Hepatocyte (in vitro differentiated cells): ENCODE measurements around the gene STIP1. TPM values are rescaled to one million over a fixed set of nuclear protein-coding genes. Genes with fewer than 3 reads are reported as not detected.

ENCODE experiments used
- DNase-seq: peaks from one replicate; pipeline ENCODE4 v3.0.0-alpha.2; 2016; ENCODE audit warnings: low spot score
- H2AFZ ChIP-seq: fragments of 200-600 bp; sonication (generic); 2 replicates; pipeline ENCODE4 v1.6.0; 2016; ENCODE audit warnings: antibody characterized with exemption, mild to moderate bottlenecking
- H3K27ac ChIP-seq: fragments of 200-600 bp; sonication (generic); 2 replicates; pipeline ENCODE4 v1.5.1; 2016; ENCODE audit warnings: mild to moderate bottlenecking
- H3K27me3 ChIP-seq: fragments of 200-600 bp; sonication (generic); 2 replicates; pipeline ENCODE4 v1.6.1; 2016
- H3K36me3 ChIP-seq: fragments of 200-600 bp; sonication (generic); replicated peaks from 2 replicates; pipeline ENCODE4 v1.5.1; 2016; ENCODE audit warnings: low read depth; ENCODE audit not compliant: insufficient read depth
- H3K4me1 ChIP-seq: fragments of 200-600 bp; sonication (generic); 2 replicates; pipeline ENCODE4 v1.5.1; 2016; ENCODE audit warnings: mild to moderate bottlenecking, moderate library complexity; ENCODE audit not compliant: insufficient read depth
- H3K4me2 ChIP-seq: fragments of 200-600 bp; sonication (generic); 2 replicates; pipeline ENCODE4 v1.6.0; 2016
- H3K4me3 ChIP-seq: fragments of 200-600 bp; sonication (generic); 2 replicates; pipeline ENCODE4 v1.5.1; 2016; ENCODE audit warnings: mild to moderate bottlenecking
- H3K79me2 ChIP-seq: fragments of 200-600 bp; sonication (generic); 2 replicates; pipeline ENCODE4 v1.6.0; 2017; ENCODE audit warnings: mild to moderate bottlenecking
- H3K9me2 ChIP-seq: fragments of 200-600 bp; sonication (generic); replicated peaks from 2 replicates; pipeline ENCODE4 v1.6.0; 2017; ENCODE audit warnings: mild to moderate bottlenecking; ENCODE audit not compliant: insufficient read depth
- H3K9me3 ChIP-seq: fragments of 200-600 bp; sonication (generic); 2 replicates; pipeline ENCODE4 v1.5.1; 2016; ENCODE audit warnings: low read depth, mild to moderate bottlenecking
- H4K20me1 ChIP-seq: fragments of 200-600 bp; sonication (generic); 2 replicates; pipeline ENCODE4 v1.6.0; 2016; ENCODE audit warnings: mild to moderate bottlenecking; ENCODE audit not compliant: insufficient read depth, poor library complexity, severe bottlenecking
- EZH2 ChIP-seq: fragments of 200-600 bp; sonication (generic); IDR thresholded peaks from 2 replicates; pipeline ENCODE4 v1.6.1; 2016; ENCODE audit warnings: antibody characterized with exemption, mild to moderate bottlenecking, borderline replicate concordance
- EZH2phosphoT487 ChIP-seq: fragments of 200-600 bp; sonication (generic); IDR thresholded peaks from one replicate; pipeline ENCODE4 v1.6.1; 2018; ENCODE audit warnings: antibody characterized with exemption, mild to moderate bottlenecking, low read depth, moderate library complexity; ENCODE audit not compliant: unreplicated experiment, severe bottlenecking
- WGBS: methylation state at CpG from one replicate; pipeline ENCODE4 v1.1.6; 2016; ENCODE audit warnings: low lambda C conversion rate; ENCODE audit errors: missing lambda C conversion rate; 5-methylcytosine and 5-hydroxymethylcytosine counted together
- polyA plus RNA-seq: library from polyadenylated mRNA; unstranded; fragments of >200 nt; fragmentation: Nextera tagmentation; extraction: Ambion mirVana; gene quantifications from 2 replicates; pipeline ENCODE4 v1.2.1, GENCODE V29; 2016
- total RNA-seq: library from RNA; depleted of rRNA; stranded (reverse); fragments of >200 nt; gene quantifications from 2 replicates; pipeline ENCODE4 v1.2.3, GENCODE V29; 2014
- TF ChIP-seq, protein P1 (sequence below): fragments of 200-600 bp; sonication (generic); IDR thresholded peaks from 2 replicates; pipeline ENCODE4 v1.5.1; 2016; ENCODE audit warnings: antibody characterized with exemption, mild to moderate bottlenecking; ENCODE audit not compliant: poor library complexity

The STIP1 gene
- total and polyA plus RNA-seq, 2 experiments from 2014 or later = 113 to 131 TPM

DNA sequence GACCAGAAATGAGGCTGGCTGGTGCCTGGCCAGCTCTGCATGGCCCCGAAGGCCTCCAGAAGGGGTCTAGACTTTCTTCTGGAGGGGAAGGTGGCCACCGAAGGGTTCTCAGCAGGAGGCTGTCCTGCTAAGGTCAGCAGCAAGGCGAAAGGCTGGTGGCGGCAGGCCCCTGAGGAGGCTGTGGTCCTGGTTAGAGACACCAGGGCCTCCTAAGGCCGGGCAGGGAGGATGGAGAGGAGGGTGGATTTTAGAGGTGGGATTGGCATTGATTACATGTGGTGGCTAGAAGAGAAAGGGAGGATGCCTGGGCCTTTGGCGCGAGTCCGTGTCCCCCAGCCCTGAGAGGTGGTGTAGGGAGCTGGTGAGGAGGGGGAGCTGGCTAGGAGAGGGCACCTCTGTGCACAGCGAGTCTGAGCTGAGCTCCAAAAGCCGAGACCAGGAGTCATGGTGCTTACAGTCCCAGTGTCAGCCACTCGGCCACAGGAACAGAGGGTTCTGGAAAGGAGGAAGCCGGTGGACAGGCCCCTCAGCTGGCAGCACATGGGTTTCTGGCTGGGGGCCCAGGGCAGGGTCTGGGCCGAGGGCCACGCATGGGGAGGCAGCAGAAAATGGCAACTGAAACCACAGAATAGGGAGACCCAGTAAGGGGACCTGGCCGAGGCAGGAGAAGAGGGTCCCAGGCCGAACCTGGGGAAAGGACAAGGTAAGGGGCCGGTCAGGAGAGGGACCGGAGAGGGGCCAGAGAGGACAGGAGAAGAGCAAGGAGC is 23.0 kb downstream of the STIP1 start:
- Histone ChIP-seq H3K79me2 (no peaks in the 10 kb centered on the region), H3K4me3 (no peak overlapping the region), H3K4me1 (no peaks in the 10 kb centered on the region), H4K20me1 (no peaks in the 10 kb centered on the region), H3K36me3 (no peaks in the 10 kb centered on the region), H2AFZ (no peak overlapping the region), H3K27ac (no peak overlapping the region), H3K4me2 (no peak overlapping the region), H3K27me3 (no peaks in the 10 kb centered on the region), H3K9me3 (no peaks in the 10 kb centered on the region), H3K9me2 (no peaks in the 10 kb centered on the region)
- no peak for DNase-seq
- 93% methylated on average over 18 of the region's 18 CpGs for WGBS
- TF ChIP-seq EZH2 (no peak), EZH2phosphoT487 (no peak)
- TF ChIP-seq, protein P1, sequence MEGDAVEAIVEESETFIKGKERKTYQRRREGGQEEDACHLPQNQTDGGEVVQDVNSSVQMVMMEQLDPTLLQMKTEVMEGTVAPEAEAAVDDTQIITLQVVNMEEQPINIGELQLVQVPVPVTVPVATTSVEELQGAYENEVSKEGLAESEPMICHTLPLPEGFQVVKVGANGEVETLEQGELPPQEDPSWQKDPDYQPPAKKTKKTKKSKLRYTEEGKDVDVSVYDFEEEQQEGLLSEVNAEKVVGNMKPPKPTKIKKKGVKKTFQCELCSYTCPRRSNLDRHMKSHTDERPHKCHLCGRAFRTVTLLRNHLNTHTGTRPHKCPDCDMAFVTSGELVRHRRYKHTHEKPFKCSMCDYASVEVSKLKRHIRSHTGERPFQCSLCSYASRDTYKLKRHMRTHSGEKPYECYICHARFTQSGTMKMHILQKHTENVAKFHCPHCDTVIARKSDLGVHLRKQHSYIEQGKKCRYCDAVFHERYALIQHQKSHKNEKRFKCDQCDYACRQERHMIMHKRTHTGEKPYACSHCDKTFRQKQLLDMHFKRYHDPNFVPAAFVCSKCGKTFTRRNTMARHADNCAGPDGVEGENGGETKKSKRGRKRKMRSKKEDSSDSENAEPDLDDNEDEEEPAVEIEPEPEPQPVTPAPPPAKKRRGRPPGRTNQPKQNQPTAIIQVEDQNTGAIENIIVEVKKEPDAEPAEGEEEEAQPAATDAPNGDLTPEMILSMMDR = no peak

DNA sequence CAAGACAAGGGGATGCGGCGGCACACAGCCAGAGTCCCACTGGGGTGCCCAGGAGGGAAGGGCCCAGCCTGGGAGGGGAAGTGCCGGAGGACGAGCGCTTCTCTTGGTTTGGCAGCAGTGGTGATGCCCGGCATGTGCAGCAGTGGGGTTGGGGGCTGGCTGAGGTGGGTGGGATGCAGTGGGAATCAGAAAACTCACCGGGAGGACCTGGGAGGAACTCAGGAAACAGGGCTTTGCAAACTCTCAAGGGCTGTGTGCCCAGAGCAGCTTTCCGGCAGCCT is 23.5 kb downstream of the STIP1 start:
- no peak overlapping the region for H3K4me3 ChIP-seq
- TF ChIP-seq EZH2 = no peak
- TF ChIP-seq, protein P1 = no peak
- TF ChIP-seq EZH2phosphoT487 = no peak
- H3K79me2 ChIP-seq = no peaks in the 10 kb centered on the region
- no peak overlapping the region for H2AFZ ChIP-seq
- no peaks in the 10 kb centered on the region for H4K20me1 ChIP-seq
- H3K4me1 ChIP-seq = no peaks in the 10 kb centered on the region
- no peak overlapping the region for H3K4me2 ChIP-seq
- H3K27me3 ChIP-seq = no peaks in the 10 kb centered on the region
- no peaks in the 10 kb centered on the region for H3K36me3 ChIP-seq
- no peaks in the 10 kb centered on the region for H3K9me3 ChIP-seq
- no peaks in the 10 kb centered on the region for H3K9me2 ChIP-seq
- H3K27ac ChIP-seq = no peak overlapping the region
- WGBS = 89% methylated on average over 8 of the region's 8 CpGs
- DNase-seq = no peak

- H3K9me3 ChIP-seq = no peaks in the 10 kb centered on the region
- no peak overlapping the region for H3K4me2 ChIP-seq
- no peaks in the 10 kb centered on the region for H3K4me1 ChIP-seq
- no peaks in the 10 kb centered on the region for H3K79me2 ChIP-seq
- DNase-seq = no peak
- H3K9me2 ChIP-seq = no peaks in the 10 kb centered on the region
- WGBS = 96% methylated on average over 24 of the region's 24 CpGs
- H3K27me3 ChIP-seq = no peaks in the 10 kb centered on the region
- H4K20me1 ChIP-seq = no peaks in the 10 kb centered on the region
- TF ChIP-seq EZH2phosphoT487 = no peak
- TF ChIP-seq EZH2 = no peak
- TF ChIP-seq, protein P1 = no peak
- H3K4me3 ChIP-seq = no peak overlapping the region
- no peak overlapping the region for H2AFZ ChIP-seq
- no peak overlapping the region for H3K27ac ChIP-seq
- H3K36me3 ChIP-seq = no peaks in the 10 kb centered on the region
Measured at GRCh38 chr11:64210301-64211020, 24.5 kb downstream of the STIP1 start.
